MG63 (cell line): ENCODE measurements around the gene GRIP2. TPM values are rescaled to one million over a fixed set of nuclear protein-coding genes. Genes with fewer than 3 reads are reported as not detected.

Experiments
- DNase-seq: peaks from one replicate; pipeline ENCODE4 v3.0.0-alpha.2; 2020
- H3K27me3 ChIP-seq: fragments of 250-450 bp; sonication (Bioruptor Pico); 2 replicates; pipeline ENCODE4 v1.5.1; 2020; ENCODE audit warnings: mild to moderate bottlenecking, moderate library complexity
- H3K36me3 ChIP-seq: fragments of 250-450 bp; sonication (Bioruptor Pico); 2 replicates; pipeline ENCODE4 v1.5.1; 2020; ENCODE audit warnings: mild to moderate bottlenecking, moderate library complexity
- H3K4me3 ChIP-seq: fragments of 250-450 bp; sonication (Bioruptor Pico); 2 replicates; pipeline ENCODE4 v1.5.1; 2020; ENCODE audit warnings: mild to moderate bottlenecking, moderate library complexity
- H3K9me3 ChIP-seq: fragments of 250-450 bp; sonication (Bioruptor Pico); 2 replicates; pipeline ENCODE4 v1.5.1; 2020; ENCODE audit warnings: mild to moderate bottlenecking, moderate library complexity
- total RNA-seq: library from RNA; depleted of rRNA; stranded (reverse); fragments of >200 nt; shearing (Covaris generic); gene quantifications from 2 replicates; pipeline ENCODE4 v1.2.3, GENCODE V29; 2014; ENCODE audit warnings: low replicate concordance

Gene GRIP2
- total RNA-seq, 1 experiment from 2014 or later, result not detected

GRCh38 chr3:14488286-14489041 lies 51.7 kb downstream of the GRIP2 start:
- no peak for DNase-seq
- Histone ChIP-seq H3K9me3 (no peaks in the 10 kb centered on the region), H3K4me3 (no peak overlapping the region), H3K27me3 (no peaks in the 10 kb centered on the region), H3K36me3 (no peaks in the 10 kb centered on the region)

DNA sequence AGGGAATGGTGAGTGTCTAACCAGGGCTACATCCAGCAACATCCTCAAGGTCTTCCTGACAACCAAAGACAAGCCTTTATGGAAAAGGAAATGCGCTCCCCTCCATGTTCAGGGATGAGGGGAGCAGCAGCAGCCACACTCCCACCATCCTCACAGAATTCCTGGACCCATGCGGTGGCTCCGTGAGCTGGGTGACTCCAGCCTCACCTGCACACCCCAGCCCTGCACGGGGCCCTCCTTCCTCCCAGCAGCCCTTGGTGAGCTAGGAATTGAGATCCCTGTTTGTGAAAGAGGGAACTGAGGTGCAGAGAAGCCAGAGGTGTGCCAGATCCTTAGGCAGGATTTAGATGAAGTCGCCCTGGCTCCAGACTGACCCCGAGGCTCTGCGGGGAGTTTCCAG lies 52.3 kb downstream of the GRIP2 start:
- Histone ChIP-seq H3K36me3 (no peaks in the 10 kb centered on the region), H3K4me3 (no peak overlapping the region)
- no peak for DNase-seq

GRCh38 chr3:14487086-14487485 lies 53.1 kb downstream of the GRIP2 start:
- H3K9me3 ChIP-seq, result no peaks in the 10 kb centered on the region
- H3K36me3 ChIP-seq, result no peaks in the 10 kb centered on the region
- no peak overlapping the region for H3K4me3 ChIP-seq
- DNase-seq, result no peak
- H3K27me3 ChIP-seq, result no peaks in the 10 kb centered on the region

More for the DNA sequence above, 52.3 kb downstream of the GRIP2 start:
- no peaks in the 10 kb centered on the region for H3K9me3 ChIP-seq
- no peaks in the 10 kb centered on the region for H3K27me3 ChIP-seq

DNA sequence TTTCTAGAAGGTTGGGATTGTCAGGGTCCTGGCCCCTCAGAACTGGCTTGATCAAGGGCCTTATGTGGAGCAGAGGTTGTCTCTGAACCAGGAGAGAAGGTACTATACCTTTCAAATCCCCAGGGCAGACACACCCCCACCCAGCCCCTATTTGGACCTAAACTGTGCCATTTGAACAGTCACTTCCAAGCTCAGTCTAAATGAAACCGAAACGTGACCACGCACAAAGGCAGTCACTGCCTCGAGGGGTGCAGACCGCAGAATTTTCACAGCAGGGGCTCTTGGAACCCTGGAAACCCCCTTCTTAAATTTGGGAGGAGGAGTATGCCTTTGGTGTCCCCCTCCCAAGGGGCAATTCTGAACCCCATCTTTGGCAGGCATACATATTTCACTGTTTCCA lies 53.7 kb downstream of the GRIP2 start:
- H3K36me3 ChIP-seq, result no peaks in the 10 kb centered on the region
- H3K27me3 ChIP-seq, result no peaks in the 10 kb centered on the region
- H3K4me3 ChIP-seq, result no peak overlapping the region
- no peak for DNase-seq
- no peaks in the 10 kb centered on the region for H3K9me3 ChIP-seq

DNA sequence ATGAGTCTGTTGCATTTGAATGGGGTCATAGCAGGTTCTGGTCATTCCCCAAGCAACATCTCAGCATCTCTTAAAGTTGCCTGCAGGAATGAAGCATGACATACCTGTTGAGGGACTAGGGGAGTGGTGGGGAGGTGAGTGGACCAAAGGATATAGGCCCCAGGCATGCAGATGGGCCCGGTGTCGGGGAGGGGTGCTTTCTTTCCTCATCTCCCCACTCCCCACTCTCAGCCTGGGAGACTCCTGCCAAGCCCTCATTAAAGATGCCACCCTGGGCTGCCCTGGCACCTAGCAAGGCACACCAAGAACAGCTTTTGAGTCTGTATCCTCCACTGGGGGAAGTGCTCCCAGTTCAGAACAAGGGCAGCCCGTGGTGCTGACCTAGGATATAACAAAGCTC lies 54.2 kb downstream of the GRIP2 start:
- Histone ChIP-seq H3K27me3 (no peaks in the 10 kb centered on the region), H3K36me3 (no peaks in the 10 kb centered on the region), H3K4me3 (no peak overlapping the region), H3K9me3 (no peaks in the 10 kb centered on the region)
- DNase-seq, result no peak

GRCh38 chr3:14484741-14485140 lies 55.4 kb downstream of the GRIP2 start:
- no peak for DNase-seq
- Histone ChIP-seq H3K36me3 (no peaks in the 10 kb centered on the region), H3K9me3 (no peaks in the 10 kb centered on the region), H3K27me3 (no peaks in the 10 kb centered on the region), H3K4me3 (no peak overlapping the region)

DNA sequence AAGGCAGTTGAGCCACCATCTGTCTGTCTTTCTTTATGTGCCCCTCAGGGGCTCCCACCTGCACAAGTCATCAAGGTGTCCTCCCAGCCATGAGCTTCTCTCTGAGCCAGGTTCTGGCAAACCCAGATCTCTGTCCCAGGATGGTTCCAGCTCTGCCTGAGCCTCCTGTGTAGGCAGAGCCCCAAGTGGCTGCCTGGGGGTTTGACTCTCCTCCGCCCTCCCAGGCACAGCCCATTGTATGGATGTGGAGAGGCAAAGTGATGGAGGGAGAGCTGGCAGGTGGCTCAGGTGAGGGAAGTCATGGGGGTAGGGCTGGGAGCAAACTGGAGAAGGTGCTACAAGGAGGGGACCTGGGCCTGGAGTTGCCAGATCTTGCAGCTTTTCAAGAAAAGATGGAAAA lies 56.9 kb downstream of the GRIP2 start:
- no peak for DNase-seq
- Histone ChIP-seq H3K36me3 (no peaks in the 10 kb centered on the region), H3K9me3 (no peaks in the 10 kb centered on the region), H3K4me3 (no peak overlapping the region), H3K27me3 (no peaks in the 10 kb centered on the region)

- H3K4me3 ChIP-seq, result no peak overlapping the region
- H3K27me3 ChIP-seq, result no peaks in the 10 kb centered on the region
- H3K9me3 ChIP-seq, result no peaks in the 10 kb centered on the region
- DNase-seq, result peak; percentile 8
- no peaks in the 10 kb centered on the region for H3K36me3 ChIP-seq
These were observed 57.8 kb downstream of the GRIP2 start for GRCh38 chr3:14482271-14482721.

GRCh38 chr3:14481646-14482036 lies 58.5 kb downstream of the GRIP2 start:
- no peak overlapping the region for H3K4me3 ChIP-seq
- DNase-seq, result no peak
- H3K27me3 ChIP-seq, result no peaks in the 10 kb centered on the region
- H3K9me3 ChIP-seq, result no peaks in the 10 kb centered on the region
- H3K36me3 ChIP-seq, result no peaks in the 10 kb centered on the region

- no peak for DNase-seq
- Histone ChIP-seq H3K36me3 (no peaks in the 10 kb centered on the region), H3K9me3 (no peaks in the 10 kb centered on the region), H3K4me3 (no peak overlapping the region), H3K27me3 (no peaks in the 10 kb centered on the region)
These were observed 59.0 kb downstream of the GRIP2 start for GRCh38 chr3:14481018-14481645.

DNA sequence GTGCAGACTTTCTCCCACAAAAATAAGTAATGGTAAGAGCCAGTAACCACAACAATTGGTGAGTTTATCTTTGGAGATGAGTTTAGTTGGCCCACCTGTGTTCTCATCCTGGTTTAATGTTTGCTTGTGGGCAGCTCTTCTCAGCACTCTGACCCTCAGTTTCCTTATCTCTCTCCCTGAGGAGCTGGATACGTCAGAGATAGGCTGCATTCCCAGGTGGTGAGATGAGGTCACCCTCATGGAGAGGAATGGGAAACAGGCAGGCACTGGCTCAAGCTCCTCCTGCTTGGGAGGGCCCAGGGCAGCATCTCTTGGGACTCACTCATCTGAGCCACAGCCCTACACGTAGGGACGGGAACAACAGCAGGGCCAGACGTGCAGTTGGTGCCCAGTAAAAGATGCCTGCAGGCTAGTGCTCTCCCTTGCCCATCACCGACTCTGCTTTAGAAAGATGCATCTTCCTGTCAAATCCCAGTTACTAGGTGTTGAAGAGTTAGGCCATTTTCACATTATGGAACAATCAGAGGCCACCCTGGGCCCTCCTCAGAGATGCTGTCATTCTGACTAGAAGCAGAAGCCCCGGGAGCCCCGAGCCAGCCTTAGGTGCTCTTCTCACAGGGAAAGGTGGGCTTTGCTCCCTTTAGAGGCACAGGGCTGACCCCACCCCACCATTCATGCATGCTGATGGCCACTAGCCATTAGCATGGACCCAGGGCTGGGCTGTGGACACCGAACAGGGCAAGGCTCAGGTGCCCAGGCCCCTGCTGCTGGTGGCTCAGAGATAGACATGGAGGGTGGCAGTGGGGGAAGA lies 59.7 kb downstream of the GRIP2 start:
- Histone ChIP-seq H3K9me3 (no peaks in the 10 kb centered on the region), H3K36me3 (no peaks in the 10 kb centered on the region), H3K27me3 (no peaks in the 10 kb centered on the region), H3K4me3 (no peak overlapping the region)
- no peak for DNase-seq

- H3K4me3 ChIP-seq, result no peak overlapping the region
- H3K9me3 ChIP-seq, result no peaks in the 10 kb centered on the region
- DNase-seq, result no peak
- no peaks in the 10 kb centered on the region for H3K36me3 ChIP-seq
- H3K27me3 ChIP-seq, result no peaks in the 10 kb centered on the region
These were observed 60.6 kb downstream of the GRIP2 start for GRCh38 chr3:14479591-14479990.

DNA sequence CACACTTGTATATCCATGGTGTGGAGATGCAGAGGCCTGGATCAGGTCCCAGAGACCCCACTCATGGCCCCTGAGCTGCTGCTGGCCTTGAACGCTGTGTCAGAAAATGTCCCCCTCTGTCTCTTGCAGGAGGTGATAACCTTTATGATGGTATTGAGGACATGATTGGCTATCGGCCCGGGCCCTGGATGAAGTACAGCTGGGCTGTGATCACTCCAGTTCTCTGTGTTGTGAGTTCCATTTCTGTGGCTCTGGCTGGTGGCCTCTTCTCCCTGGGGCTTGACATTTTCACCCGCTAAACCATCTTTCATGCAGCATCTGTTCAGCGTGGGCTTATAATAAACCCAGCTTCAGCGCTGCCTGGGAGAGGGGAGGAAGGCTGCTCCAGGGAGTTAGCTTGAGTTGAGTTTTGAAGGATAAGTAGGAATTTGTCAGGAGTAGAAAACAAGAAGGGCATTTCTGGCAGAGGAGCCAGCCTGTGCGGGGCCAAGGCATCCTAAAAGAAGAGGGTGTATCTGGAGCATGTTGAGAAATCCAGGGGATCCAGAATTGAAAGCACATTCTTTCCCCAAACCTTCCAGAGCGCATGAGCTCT lies 61.1 kb downstream of the GRIP2 start:
- no peaks in the 10 kb centered on the region for H3K27me3 ChIP-seq
- DNase-seq, result no peak
- no peak overlapping the region for H3K4me3 ChIP-seq
- no peaks in the 10 kb centered on the region for H3K9me3 ChIP-seq
- H3K36me3 ChIP-seq, result no peaks in the 10 kb centered on the region

DNA sequence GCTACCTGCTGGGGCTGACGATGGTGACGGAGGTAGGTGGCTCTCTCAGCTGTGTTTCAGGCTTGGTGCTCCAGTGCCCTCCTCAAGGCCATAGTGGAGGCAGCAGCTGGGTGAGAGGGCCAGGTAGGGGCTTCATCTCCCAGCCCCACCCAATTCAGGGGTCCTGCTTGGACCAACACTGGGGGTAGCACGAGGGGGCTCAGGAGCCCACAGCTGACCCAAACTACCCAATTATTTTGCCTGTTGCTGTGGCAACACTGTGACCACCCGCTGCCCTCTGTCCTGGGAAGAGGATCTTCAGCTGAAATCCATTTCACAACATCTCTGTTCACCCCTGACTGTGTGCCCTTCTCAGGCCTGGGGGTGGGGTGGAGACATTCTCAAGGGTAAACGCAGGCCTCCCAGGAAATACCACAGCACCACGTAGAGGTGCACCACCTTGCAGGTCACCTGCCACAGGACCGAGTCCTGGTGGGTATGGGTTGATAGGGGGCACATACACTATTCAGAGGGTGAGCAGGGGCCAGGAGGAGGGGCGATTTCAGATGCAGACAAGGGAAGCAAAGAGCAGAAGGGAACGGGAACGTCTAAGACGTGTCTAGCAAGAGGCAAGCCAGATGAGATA lies 62.7 kb downstream of the GRIP2 start:
- no peak overlapping the region for H3K4me3 ChIP-seq
- no peaks in the 10 kb centered on the region for H3K36me3 ChIP-seq
- no peaks in the 10 kb centered on the region for H3K9me3 ChIP-seq
- no peak for DNase-seq
- H3K27me3 ChIP-seq, result no peaks in the 10 kb centered on the region

DNA sequence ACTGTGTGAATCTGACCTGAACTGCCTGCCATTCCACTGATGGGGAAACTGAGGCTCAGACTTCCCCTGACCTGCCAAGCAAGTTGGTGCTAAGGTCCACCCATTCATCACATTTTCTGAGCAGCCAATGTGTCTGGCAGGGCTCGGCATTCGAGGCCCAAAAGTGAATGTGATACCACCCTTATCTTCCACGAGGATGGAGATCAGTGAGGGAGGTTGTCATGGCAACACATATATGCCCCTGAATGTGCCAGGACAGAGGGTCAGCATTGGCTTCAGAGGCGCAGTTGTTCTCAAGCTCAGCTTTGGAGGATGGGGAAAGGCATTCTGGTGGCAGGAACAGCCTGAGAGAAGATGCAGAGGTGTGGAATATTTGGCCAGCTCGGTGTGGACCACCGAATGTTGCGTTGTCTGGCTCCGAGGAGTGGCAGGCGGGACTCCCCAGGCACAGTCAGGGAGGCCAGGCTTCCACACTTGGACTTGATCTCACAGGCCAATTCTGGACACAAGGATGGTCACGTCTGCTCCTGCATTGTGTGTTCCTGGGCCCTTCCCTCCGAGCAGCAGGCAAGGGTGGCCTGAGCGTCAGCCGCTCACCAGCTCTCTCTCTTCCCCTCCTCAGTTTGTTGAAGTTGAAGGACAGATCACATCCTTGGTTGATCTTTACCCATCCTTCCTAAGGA lies 63.4 kb downstream of the GRIP2 start:
- H3K9me3 ChIP-seq, result no peaks in the 10 kb centered on the region
- H3K4me3 ChIP-seq, result no peak overlapping the region
- H3K36me3 ChIP-seq, result no peaks in the 10 kb centered on the region
- H3K27me3 ChIP-seq, result no peaks in the 10 kb centered on the region
- DNase-seq, result no peak

GRCh38 chr3:14475621-14476020 lies 64.5 kb downstream of the GRIP2 start:
- Histone ChIP-seq H3K36me3 (no peaks in the 10 kb centered on the region), H3K9me3 (no peaks in the 10 kb centered on the region), H3K4me3 (no peak overlapping the region), H3K27me3 (no peaks in the 10 kb centered on the region)
- DNase-seq, result no peak
